HG02678 (cell line): Measurements from ENCODE around the gene HUWE1.
"Not testable (repeated sequence)": the region's sequence is repeated elsewhere in the genome, so short reads cannot be mapped to it uniquely, and the experiment has no call there.

Source experiments
- ATAC-seq: cut with Tn5 transposase; IDR thresholded peaks from one replicate; pipeline ENCODE4 v1.9.1; 2021; ENCODE audit warnings: mild to moderate bottlenecking, moderate library complexity; ENCODE audit not compliant: unreplicated experiment

The HUWE1 gene

DNA sequence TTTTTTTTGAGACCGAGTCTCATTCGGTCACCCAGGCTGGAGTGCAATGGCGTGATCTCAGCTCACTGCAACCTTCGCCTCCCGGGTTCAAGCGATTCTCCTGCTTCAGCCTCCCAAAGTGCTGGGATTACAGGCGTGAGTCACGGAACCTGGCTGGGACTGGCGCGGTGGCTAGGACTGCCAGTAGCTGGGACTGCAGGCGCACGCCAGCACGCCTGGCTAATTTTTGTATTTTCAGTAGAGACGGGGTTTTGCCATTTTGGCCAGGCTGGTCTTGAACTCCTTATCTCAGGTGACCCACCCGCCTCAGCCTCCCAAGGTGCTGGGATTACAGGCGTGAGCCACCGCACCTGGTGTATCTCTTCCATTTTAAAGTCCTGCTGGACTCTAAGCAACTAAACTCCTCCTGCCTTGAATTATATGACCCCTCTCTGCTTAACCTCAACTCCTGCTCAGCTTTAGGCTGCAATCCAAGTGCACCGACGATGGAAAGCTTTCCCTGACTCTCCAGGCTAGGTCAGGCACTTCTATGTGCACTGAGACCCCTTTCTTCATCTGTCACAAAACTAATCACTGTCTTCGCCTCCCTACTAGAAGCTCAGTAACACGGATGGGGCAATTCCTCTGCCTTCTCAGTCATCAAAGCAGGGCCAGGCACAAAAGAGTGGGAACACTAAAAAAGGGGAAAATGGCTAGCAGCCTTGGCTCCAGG lies 155.1 kb downstream of the HUWE1 start:
- not testable (repeated sequence) for ATAC-seq

DNA sequence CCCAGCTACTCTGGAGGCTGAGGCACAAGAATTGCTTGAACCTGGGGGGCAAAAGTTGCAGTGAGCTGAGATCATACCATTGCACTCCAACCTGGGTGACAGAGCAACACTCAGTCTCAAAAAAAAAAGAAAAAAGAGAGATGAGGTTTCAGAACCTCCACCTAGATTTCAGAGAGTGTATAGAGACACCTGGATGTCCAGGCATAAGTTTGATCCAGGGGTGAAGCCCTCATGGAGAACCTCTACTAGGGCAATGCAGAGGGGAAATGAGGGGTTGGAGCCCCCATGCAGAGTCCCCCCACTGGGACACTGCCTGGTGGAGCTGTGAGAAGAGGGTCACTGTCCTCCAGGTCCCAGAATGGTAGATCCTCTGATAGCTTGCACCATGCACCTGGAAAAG lies 159.5 kb downstream of the HUWE1 start:
- no peak for ATAC-seq

DNA sequence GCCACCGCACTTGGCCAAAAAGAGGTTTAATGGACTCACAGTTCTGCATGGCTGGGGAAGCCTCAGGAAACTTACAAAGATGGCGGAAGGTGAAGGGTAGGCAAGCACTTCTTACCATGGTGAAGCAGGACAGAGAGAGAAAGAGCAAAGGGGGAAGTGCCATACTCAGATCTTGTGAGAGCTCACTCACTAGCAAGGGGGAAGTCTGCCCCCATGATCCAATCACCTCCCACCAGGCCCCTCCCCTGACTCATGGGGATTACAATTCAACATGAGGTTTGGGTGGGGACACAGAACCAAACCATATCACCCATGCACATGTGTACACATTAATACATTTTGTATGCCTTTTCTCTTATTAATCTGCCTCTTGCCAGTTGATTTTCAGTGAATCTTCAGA lies 175.2 kb downstream of the HUWE1 start:
- no peak for ATAC-seq

DNA sequence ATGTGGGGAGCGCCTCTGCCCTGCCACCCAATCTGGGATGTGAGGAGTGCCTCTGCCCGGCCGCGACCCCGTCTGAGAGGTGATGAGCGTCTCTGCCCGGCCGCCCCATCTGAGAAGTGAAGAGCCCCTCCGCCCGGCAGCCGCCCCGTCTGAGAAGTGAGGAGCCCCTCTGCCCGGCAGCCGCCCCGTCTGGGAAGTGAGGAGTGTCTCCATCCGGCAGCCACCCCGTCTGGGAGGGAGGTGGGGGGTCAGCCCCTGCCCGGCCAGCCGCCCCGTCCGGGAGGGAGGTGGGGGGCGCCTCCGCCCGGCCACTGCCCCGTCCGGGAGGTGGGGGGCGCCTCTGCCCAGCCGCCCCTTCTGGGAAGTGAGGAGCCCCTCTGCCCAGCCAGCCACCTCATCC lies 182.5 kb downstream of the HUWE1 start:
- ATAC-seq, result not testable (repeated sequence)

DNA sequence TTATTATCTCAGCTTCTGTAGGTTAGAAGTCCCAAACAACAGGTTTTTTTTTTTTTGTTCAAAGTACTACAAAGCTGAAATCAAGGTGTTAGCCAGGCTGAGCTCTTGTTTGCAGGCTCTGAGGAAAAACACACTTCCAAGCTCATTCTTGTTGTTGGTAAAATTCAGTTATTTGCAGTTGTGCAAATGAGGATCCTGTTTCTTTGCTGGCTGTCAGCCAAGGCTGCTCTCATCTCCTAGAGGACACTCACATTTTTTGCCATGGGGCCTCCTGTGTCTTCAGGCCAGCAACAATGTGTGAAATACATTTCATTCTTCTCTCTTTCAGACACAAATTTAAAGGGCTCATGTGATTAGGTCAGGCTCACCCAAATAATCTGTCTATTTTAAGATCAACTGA lies 192.1 kb downstream of the HUWE1 start:
- ATAC-seq, result no peak

DNA sequence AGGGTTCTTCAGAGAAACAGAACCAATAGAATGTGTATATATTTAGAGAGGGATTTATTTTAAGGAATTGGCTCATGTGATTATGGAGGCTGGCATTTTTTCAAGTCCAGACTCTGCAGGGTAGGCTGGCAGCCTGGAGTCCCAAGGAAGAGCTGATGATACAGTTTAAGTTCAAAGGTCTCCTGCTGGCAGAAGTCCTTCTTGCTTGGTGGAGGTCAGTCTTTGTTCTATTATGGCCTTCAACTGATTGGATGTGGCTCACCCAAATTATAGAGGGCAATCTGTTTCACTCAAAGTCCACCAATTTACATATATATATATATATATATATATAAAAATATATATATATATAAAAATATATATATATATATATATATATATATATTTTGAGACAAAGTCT lies 200.2 kb downstream of the HUWE1 start:
- ATAC-seq, result no peak

DNA sequence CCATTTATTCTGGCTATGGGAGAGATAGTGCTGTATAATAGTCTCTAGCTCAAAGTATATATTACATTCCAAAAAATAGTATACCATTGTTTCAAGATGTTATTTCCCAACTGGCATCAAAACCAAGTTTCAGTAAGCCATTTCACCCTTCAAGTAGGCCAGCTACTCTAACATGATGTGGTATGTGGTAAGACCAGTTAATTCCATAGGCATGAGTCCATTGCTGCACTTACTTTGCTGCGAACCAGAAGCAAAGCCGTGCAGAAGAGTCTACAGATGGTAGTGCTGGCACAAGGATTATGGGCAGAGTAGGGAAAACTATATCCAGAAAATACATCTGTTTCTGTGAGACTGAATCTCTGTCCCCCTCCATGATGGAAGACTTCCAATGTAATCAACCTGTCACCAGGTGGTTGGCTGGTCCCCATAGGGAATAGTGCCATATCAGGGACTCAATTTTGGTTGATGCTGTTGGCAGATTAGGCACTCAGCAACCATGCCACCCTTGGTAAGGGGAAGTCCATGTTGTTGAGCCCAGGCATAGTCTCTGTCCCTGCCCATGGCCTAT lies 202.6 kb downstream of the HUWE1 start:
- ATAC-seq, result no peak

DNA sequence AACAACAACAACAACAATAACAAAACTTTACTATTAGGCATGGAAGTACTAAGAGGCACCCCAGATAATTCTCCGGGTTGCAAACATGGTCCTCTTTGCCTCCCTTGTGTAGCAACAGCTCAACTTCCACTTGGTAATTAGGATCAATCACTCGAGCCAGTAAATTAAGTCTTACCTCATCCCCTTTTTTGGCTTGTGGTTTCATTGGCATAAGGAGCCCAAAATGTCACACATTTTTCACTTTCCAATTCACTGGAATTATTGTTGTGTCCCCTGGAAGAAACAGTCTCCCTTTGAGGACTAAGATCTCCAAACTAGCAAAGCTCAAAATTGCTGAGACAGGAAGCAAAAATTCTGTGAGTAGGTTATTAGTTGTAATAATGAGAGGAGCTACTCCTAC lies 203.1 kb downstream of the HUWE1 start:
- ATAC-seq, result no peak
